Activated B cell treated with CpG ODN at 0.5 μM for 24 hours (primary cell): ENCODE data around the gene VPS13D. TPM values are rescaled to one million over a fixed set of nuclear protein-coding genes. Genes with fewer than 3 reads are reported as not detected.

Source experiments
- ATAC-seq: fragments of 200-7000 bp; cut with Tn5 transposase; one replicate; pipeline ENCODE4 v1.10.0; 2021; ENCODE audit warnings: low read depth, mild to moderate bottlenecking, moderate library complexity
- CTCF ChIA-PET: fragments of 350-600 bp; sonication (Branson Sonifier 250); formaldehyde crosslinking; loops from one replicate; lab custom pipeline; 2021; ENCODE audit warnings: antibody characterized with exemption; lab: Charles Lee
- POLR2A ChIA-PET: fragments of 350-600 bp; sonication (Branson Sonifier 250); formaldehyde crosslinking; loops from one replicate; lab custom pipeline; 2021; ENCODE audit warnings: antibody characterized with exemption; lab: Charles Lee
- DNase-seq: peaks from one replicate; pipeline ENCODE4 v3.0.0; 2022
- H3K27ac Mint-ChIP-seq: one replicate; pipeline ENCODE4 v1.8.0; 2020; ENCODE audit warnings: mixed read lengths
- H3K27me3 Mint-ChIP-seq: one replicate; pipeline ENCODE4 v1.8.0; 2021; ENCODE audit warnings: mixed read lengths
- H3K36me3 Mint-ChIP-seq: one replicate; pipeline ENCODE4 v1.8.0; 2021; ENCODE audit warnings: low read depth, mixed read lengths
- H3K4me1 Mint-ChIP-seq: one replicate; pipeline ENCODE4 v1.8.0; 2021; ENCODE audit warnings: mixed read lengths
- H3K4me3 Mint-ChIP-seq: one replicate; pipeline ENCODE4 v1.8.0; 2020; ENCODE audit warnings: mild to moderate bottlenecking, mixed read lengths
- H3K9me3 Mint-ChIP-seq: one replicate; pipeline ENCODE4 v1.8.0; 2020; ENCODE audit warnings: mixed read lengths
- CTCF ChIP-seq: fragments of 200-600 bp; IDR thresholded peaks from one replicate; pipeline ENCODE4 v1.8.0; 2022; ENCODE audit warnings: antibody characterized with exemption, mild to moderate bottlenecking
- intact Hi-C: fragments of 100-400 bp; cut with micrococcal nuclease; formaldehyde crosslinking; loops from one replicate; pipeline ENCODE4 v1.15.1; 2024
- total RNA-seq: library from RNA; stranded (reverse); gene quantifications from 2 replicates; pipeline ENCODE4 v1.2.3, GENCODE V29; 2022

The VPS13D gene
- total RNA-seq, 1 donor from 2014 or later: 64.5 TPM

DNA sequence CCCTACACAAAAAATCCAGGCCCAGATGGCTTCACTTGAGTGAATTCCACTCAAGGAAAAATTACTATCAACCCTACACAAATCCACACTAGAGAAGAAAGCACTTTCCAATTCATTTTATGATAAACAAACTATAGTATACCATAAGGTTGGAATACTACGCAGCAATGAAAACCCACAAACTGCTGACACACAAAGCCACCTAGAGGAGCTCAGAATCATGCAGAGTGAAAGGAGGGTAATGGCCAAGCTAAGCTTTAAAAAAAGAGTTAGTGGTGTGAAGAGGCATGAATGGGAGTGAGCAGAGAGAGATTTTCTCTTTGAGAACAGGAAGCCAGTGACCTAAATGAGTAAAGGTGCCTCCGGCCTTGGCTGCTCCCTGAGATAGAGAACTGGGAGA is 294.4 kb downstream of the VPS13D start:
- CTCF ChIA-PET: no interaction called here
- ATAC-seq (no peak), DNase-seq (no peak)
- POLR2A ChIA-PET: no interaction called here
- no peaks in the 10 kb centered on the region for H3K36me3 Mint-ChIP-seq
- no peaks in the 10 kb centered on the region for H3K27me3 Mint-ChIP-seq
- peaks cover 3% of the 10 kb centered on the region for H3K9me3 Mint-ChIP-seq
- intact Hi-C loops: no loop called here
- no peak overlapping the region for H3K27ac Mint-ChIP-seq
- no peak for TF ChIP-seq CTCF
- H3K4me1 Mint-ChIP-seq: no peaks in the 10 kb centered on the region
- H3K4me3 Mint-ChIP-seq: no peak overlapping the region

- H3K4me3 Mint-ChIP-seq: no peak overlapping the region
- no peaks in the 10 kb centered on the region for H3K4me1 Mint-ChIP-seq
- no peak overlapping the region for H3K27ac Mint-ChIP-seq
- intact Hi-C loops: no loop called here
- H3K36me3 Mint-ChIP-seq: no peaks in the 10 kb centered on the region
- POLR2A ChIA-PET: no interaction called here
- peaks cover 3% of the 10 kb centered on the region for H3K9me3 Mint-ChIP-seq
- TF ChIP-seq CTCF: no peak
- H3K27me3 Mint-ChIP-seq: no peaks in the 10 kb centered on the region
- ATAC-seq (no peak), DNase-seq (no peak)
- CTCF ChIA-PET: no interaction called here
Measured at GRCh38 chr1:12525311-12526181, 295.7 kb downstream of the VPS13D start.

DNA sequence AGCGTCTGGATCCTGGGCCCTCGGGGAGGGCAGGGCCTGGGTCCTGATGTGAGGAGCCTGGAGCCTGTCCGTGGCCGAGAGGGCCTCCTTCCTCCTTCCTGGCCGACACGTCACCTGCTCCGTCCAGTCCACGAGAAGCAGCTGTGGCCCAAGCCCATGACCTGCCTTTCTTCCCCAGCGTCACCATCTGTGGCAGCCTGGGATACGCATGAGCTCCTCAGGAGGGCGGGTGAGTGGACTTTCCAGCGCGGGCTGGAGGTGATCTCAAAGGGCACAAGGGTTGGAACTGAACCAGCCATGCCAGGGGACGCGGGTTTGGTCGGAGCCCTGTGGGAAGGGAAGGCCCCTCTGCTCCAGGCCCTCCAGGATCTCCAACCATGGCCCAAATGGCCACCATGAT is 297.7 kb downstream of the VPS13D start:
- Mint-ChIP-seq H3K27ac (no peak overlapping the region), H3K4me1 (no peaks in the 10 kb centered on the region), H3K36me3 (no peaks in the 10 kb centered on the region), H3K4me3 (no peak overlapping the region), H3K9me3 (peaks cover 3% of the 10 kb centered on the region), H3K27me3 (no peaks in the 10 kb centered on the region)
- no peak for ATAC-seq
- POLR2A ChIA-PET: no interaction called here
- CTCF ChIA-PET: no interaction called here
- no peak for TF ChIP-seq CTCF
- DNase-seq: no peak
- intact Hi-C loops: no loop called here

GRCh38 chr1:12528021-12528852 is 298.4 kb downstream of the VPS13D start:
- no peaks in the 10 kb centered on the region for H3K4me1 Mint-ChIP-seq
- H3K4me3 Mint-ChIP-seq: no peak overlapping the region
- no peak overlapping the region for H3K27ac Mint-ChIP-seq
- no peaks in the 10 kb centered on the region for H3K36me3 Mint-ChIP-seq
- H3K9me3 Mint-ChIP-seq: peaks cover 3% of the 10 kb centered on the region
- DNase-seq (no peak), ATAC-seq (no peak)
- POLR2A ChIA-PET: no interaction called here
- no peaks in the 10 kb centered on the region for H3K27me3 Mint-ChIP-seq
- CTCF ChIA-PET: no interaction called here
- intact Hi-C loops: no loop called here
- TF ChIP-seq CTCF: no peak

GRCh38 chr1:12529640-12530174 is 299.9 kb downstream of the VPS13D start:
- Mint-ChIP-seq H3K4me3 (no peak overlapping the region), H3K4me1 (no peaks in the 10 kb centered on the region), H3K36me3 (no peaks in the 10 kb centered on the region), H3K9me3 (no peaks in the 10 kb centered on the region), H3K27me3 (no peaks in the 10 kb centered on the region), H3K27ac (no peak overlapping the region)
- no peak for ATAC-seq
- CTCF ChIA-PET: no interaction called here
- no peak for DNase-seq
- intact Hi-C loops: no loop called here
- no peak for TF ChIP-seq CTCF
- POLR2A ChIA-PET: no interaction called here
